GM23338 (cell line): Measurements from ENCODE around the gene SCIN. TPM values are rescaled to one million over a fixed set of nuclear protein-coding genes. Genes with fewer than 3 reads are reported as not detected.

Experiments
- ATAC-seq: fragments of 200-7000 bp; cut with Tn5 transposase; 3 replicates; pipeline ENCODE4 v1.9.1; 2020
- DNase-seq: peaks from one replicate; pipeline ENCODE4 v3.0.0-alpha.2; 2015; ENCODE audit warnings: low spot score
- H2AFZ ChIP-seq: fragments of 200-600 bp; sonication (generic); 2 replicates; pipeline ENCODE4 v1.8.0; 2016; ENCODE audit warnings: antibody characterized with exemption, mild to moderate bottlenecking, moderate library complexity
- H3F3A ChIP-seq: fragments of 200-600 bp; sonication (generic); replicated peaks from 2 replicates; pipeline ENCODE4 v1.8.0; 2017; ENCODE audit warnings: antibody characterized with exemption, mixed run types, low read depth
- H3K27ac ChIP-seq: fragments of 200-600 bp; sonication (generic); 2 replicates; pipeline ENCODE4 v1.6.1; 2016; ENCODE audit warnings: low read depth
- H3K27me3 ChIP-seq: fragments of 200-600 bp; sonication (generic); 2 replicates; pipeline ENCODE4 v1.8.0; 2016; ENCODE audit warnings: mild to moderate bottlenecking, mixed run types, moderate library complexity; ENCODE audit not compliant: insufficient read depth
- H3K36me3 ChIP-seq: fragments of 200-600 bp; sonication (generic); 2 replicates; pipeline ENCODE4 v1.8.0; 2016; ENCODE audit warnings: mild to moderate bottlenecking; ENCODE audit not compliant: insufficient read depth
- H3K4me1 ChIP-seq: fragments of 200-600 bp; sonication (generic); 2 replicates; pipeline ENCODE4 v1.8.0; 2016; ENCODE audit warnings: mild to moderate bottlenecking, moderate library complexity; ENCODE audit not compliant: insufficient read depth
- H3K4me2 ChIP-seq: fragments of 200-600 bp; sonication (generic); 2 replicates; pipeline ENCODE4 v1.7.1; 2017; ENCODE audit warnings: mixed run types
- H3K4me3 ChIP-seq: fragments of 200-600 bp; sonication (generic); 2 replicates; pipeline ENCODE4 v1.6.1; 2016; ENCODE audit warnings: mixed run types
- H3K79me2 ChIP-seq: fragments of 200-600 bp; sonication (generic); replicated peaks from 2 replicates; pipeline ENCODE4 v1.8.0; 2017; ENCODE audit warnings: mild to moderate bottlenecking; ENCODE audit not compliant: insufficient read depth
- H3K9me2 ChIP-seq: fragments of 200-600 bp; sonication (generic); 2 replicates; pipeline ENCODE4 v1.8.0; 2017; ENCODE audit not compliant: insufficient read depth
- H4K20me1 ChIP-seq: fragments of 200-600 bp; sonication (generic); replicated peaks from 2 replicates; pipeline ENCODE4 v1.8.0; 2017; ENCODE audit warnings: mild to moderate bottlenecking; ENCODE audit not compliant: insufficient read depth
- H3K27ac Mint-ChIP-seq: 2 replicates; pipeline ENCODE4 v1.8.0; 2020; ENCODE audit warnings: inconsistent platforms, mild to moderate bottlenecking, moderate library complexity, mixed read lengths
- H3K27me3 Mint-ChIP-seq: 3 replicates; pipeline ENCODE4 v1.8.0; 2022; ENCODE audit warnings: low read depth, mild to moderate bottlenecking, moderate library complexity, mixed read lengths, inconsistent platforms; ENCODE audit not compliant: insufficient read depth, poor library complexity
- H3K36me3 Mint-ChIP-seq: 3 replicates; pipeline ENCODE4 v1.8.0; 2021; ENCODE audit warnings: low read depth, mild to moderate bottlenecking, inconsistent platforms, moderate library complexity, mixed read lengths
- H3K4me1 Mint-ChIP-seq: 3 replicates; pipeline ENCODE4 v1.8.0; 2020; ENCODE audit warnings: mild to moderate bottlenecking, inconsistent platforms, mixed read lengths
- H3K4me3 Mint-ChIP-seq: 3 replicates; pipeline ENCODE4 v1.8.0; 2021; ENCODE audit warnings: moderate library complexity, mild to moderate bottlenecking, inconsistent platforms, mixed read lengths
- H3K9me3 Mint-ChIP-seq: 3 replicates; pipeline ENCODE4 v1.8.0; 2020; ENCODE audit warnings: moderate library complexity, mild to moderate bottlenecking, inconsistent platforms, mixed read lengths
- CREB1 ChIP-seq: fragments of 250-450 bp; sonication (Bioruptor Pico); IDR thresholded peaks from 2 replicates; pipeline ENCODE4 v1.5.0; 2020; ENCODE audit warnings: low read depth, mild to moderate bottlenecking, moderate library complexity
- ETS1 ChIP-seq: IDR thresholded peaks from 2 replicates; pipeline ENCODE4 v1.6.1; 2016; ENCODE audit warnings: antibody characterized with exemption
- EZH2 ChIP-seq: fragments of 200-600 bp; sonication (generic); IDR thresholded peaks from one replicate; pipeline ENCODE4 v1.8.0; 2017; ENCODE audit warnings: antibody characterized with exemption, mild to moderate bottlenecking, low read depth; ENCODE audit not compliant: unreplicated experiment
- EZH2phosphoT487 ChIP-seq: fragments of 200-600 bp; sonication (generic); IDR thresholded peaks from one replicate; pipeline ENCODE4 v1.8.1; 2018; ENCODE audit warnings: antibody characterized with exemption; ENCODE audit not compliant: unreplicated experiment
- JUNB ChIP-seq: IDR thresholded peaks from one replicate; pipeline ENCODE4 v1.6.1; 2016; ENCODE audit warnings: antibody characterized with exemption; ENCODE audit not compliant: unreplicated experiment
- NANOG ChIP-seq: IDR thresholded peaks from 2 replicates; pipeline ENCODE4 v1.6.1; 2016; ENCODE audit warnings: antibody characterized with exemption, borderline replicate concordance
- POLR2AphosphoS5 ChIP-seq: IDR thresholded peaks from 2 replicates; pipeline ENCODE4 v1.6.1; 2016; ENCODE audit warnings: antibody characterized with exemption, low read depth
- STAT1 ChIP-seq: IDR thresholded peaks from one replicate; pipeline ENCODE4 v1.6.1; 2016; ENCODE audit warnings: antibody characterized with exemption; ENCODE audit not compliant: unreplicated experiment
- ZNF114 ChIP-seq: fragments of 250-450 bp; sonication (Bioruptor Pico); IDR thresholded peaks from 2 replicates; pipeline ENCODE4 v1.5.0; 2020; ENCODE audit warnings: mild to moderate bottlenecking, moderate library complexity
- ZNF331 ChIP-seq: fragments of 250-450 bp; sonication (Bioruptor Pico); IDR thresholded peaks from 2 replicates; pipeline ENCODE4 v1.5.0; 2020; ENCODE audit warnings: low read depth, mild to moderate bottlenecking, moderate library complexity
- ZNF462 ChIP-seq: fragments of 250-450 bp; sonication (Bioruptor Pico); IDR thresholded peaks from 2 replicates; pipeline ENCODE4 v1.5.0; 2020; ENCODE audit warnings: mild to moderate bottlenecking, moderate library complexity
- polyA plus RNA-seq: library from polyadenylated mRNA; unstranded; fragments of >200 nt; fragmentation: Nextera tagmentation; extraction: Ambion mirVana; gene quantifications from 2 replicates; pipeline ENCODE4 v1.2.1, GENCODE V29; 2016
- total RNA-seq: library from RNA; depleted of rRNA; stranded (reverse); fragments of >200 nt; shearing (Covaris generic); gene quantifications from 2 replicates; pipeline ENCODE4 v1.2.3, GENCODE V29; 2014
- TF ChIP-seq, protein P1 (sequence below), 2 experiments: fragments of 200-600 bp in 1 of 2; sonication (generic) in 1 of 2; conservative IDR thresholded peaks; 2 replicates each; pipeline versions ENCODE4 v1.5.1 to v1.6.1; 2016 to 2017; ENCODE audit warnings: antibody characterized with exemption in 2 of 2, low read depth in 2 of 2, mild to moderate bottlenecking in 2 of 2, moderate library complexity in 1 of 2
- TF ChIP-seq, protein P2 (sequence below): IDR thresholded peaks from one replicate; pipeline ENCODE4 v1.6.1; 2018; ENCODE audit warnings: antibody characterized with exemption; ENCODE audit not compliant: unreplicated experiment

SCIN gene
- total and polyA plus RNA-seq, 2 experiments from 2014 or later: 0.80 to 0.92 TPM

DNA sequence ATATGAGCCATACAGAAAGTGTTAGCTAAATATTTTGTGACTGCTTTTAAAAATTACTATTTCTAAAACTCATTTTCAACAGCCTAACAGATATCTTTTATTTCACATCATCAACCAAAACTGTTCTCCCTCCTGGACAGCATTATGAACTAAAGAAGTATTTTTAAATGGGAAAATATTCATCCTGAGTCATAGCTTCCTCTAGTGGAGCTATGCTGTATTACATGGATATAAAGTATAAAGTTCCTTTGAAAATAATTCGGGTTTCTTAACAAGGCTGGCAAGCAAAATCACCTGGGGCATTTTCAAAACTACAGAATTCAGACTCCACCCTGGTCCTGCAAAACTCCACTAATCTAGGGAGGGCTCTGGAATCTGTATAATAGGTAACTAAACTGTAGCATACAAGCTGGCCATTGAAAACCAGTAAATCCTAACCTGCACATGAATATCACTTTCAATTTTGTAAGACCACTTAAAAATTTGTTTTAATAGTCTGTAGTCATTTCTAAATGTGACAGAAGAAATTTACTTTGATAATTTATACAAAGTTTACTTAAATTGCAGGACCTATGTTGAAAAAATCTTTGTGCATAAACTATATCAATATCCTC is 53.5 kb downstream of the SCIN start (continued):
- TF ChIP-seq CREB1 (CRISPR knock-in tag): no peak

DNA sequence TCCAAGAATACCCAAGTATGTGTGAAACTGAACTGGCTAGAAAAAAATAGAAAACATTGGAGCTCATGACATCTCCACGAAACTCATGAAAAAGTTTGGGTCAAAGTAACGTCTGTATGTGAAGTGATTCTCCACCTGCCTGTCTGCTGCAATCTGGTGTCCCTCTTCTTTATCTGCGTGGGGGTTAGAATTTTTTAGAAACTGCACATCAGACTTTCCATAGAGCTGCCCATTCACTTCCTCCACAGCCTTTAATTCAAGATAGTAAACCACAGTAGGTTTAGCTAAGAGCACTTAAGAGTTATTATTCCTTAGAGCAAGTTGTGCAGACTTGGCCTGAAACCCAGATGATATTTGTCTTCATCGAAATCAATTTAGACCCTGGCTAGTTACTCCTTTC is 55.3 kb downstream of the SCIN start:
- H3K27ac ChIP-seq: no peak overlapping the region
- no peaks in the 10 kb centered on the region for H3K9me2 ChIP-seq
- no peaks in the 10 kb centered on the region for H4K20me1 ChIP-seq
- H3K36me3 ChIP-seq: no peaks in the 10 kb centered on the region
- peaks cover 2% of the 10 kb centered on the region for H3K27me3 Mint-ChIP-seq
- no peaks in the 10 kb centered on the region for H3K9me3 Mint-ChIP-seq
- H3K4me1 Mint-ChIP-seq: peaks cover 5% of the 10 kb centered on the region; the same call in 2 of the 3 replicates
- H3K4me1 ChIP-seq: no peaks in the 10 kb centered on the region; the same call in 1 of the 2 replicates
- DNase-seq (no peak), ATAC-seq (no peak)
- no peaks in the 10 kb centered on the region for H3K79me2 ChIP-seq
- no peak overlapping the region for H3K4me2 ChIP-seq
- no peak overlapping the region for H3K4me3 Mint-ChIP-seq
- no peaks in the 10 kb centered on the region for H3F3A ChIP-seq
- no peak overlapping the region for H2AFZ ChIP-seq
- no peaks in the 10 kb centered on the region for H3K36me3 Mint-ChIP-seq
- no peaks in the 10 kb centered on the region for H3K27me3 ChIP-seq
- no peak overlapping the region for H3K4me3 ChIP-seq
- no peak overlapping the region for H3K27ac Mint-ChIP-seq
- TF ChIP-seq ZNF114 (CRISPR knock-in tag) (no peak), ETS1 (no peak), ZNF462 (CRISPR knock-in tag) (no peak), POLR2AphosphoS5 (no peak), NANOG (no peak), CREB1 (CRISPR knock-in tag) (no peak), ZNF331 (CRISPR knock-in tag) (no peak), EZH2phosphoT487 (no peak), STAT1 (no peak), EZH2 (no peak), JUNB (no peak)
- TF ChIP-seq, protein P1, sequence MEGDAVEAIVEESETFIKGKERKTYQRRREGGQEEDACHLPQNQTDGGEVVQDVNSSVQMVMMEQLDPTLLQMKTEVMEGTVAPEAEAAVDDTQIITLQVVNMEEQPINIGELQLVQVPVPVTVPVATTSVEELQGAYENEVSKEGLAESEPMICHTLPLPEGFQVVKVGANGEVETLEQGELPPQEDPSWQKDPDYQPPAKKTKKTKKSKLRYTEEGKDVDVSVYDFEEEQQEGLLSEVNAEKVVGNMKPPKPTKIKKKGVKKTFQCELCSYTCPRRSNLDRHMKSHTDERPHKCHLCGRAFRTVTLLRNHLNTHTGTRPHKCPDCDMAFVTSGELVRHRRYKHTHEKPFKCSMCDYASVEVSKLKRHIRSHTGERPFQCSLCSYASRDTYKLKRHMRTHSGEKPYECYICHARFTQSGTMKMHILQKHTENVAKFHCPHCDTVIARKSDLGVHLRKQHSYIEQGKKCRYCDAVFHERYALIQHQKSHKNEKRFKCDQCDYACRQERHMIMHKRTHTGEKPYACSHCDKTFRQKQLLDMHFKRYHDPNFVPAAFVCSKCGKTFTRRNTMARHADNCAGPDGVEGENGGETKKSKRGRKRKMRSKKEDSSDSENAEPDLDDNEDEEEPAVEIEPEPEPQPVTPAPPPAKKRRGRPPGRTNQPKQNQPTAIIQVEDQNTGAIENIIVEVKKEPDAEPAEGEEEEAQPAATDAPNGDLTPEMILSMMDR (conservative IDR thresholded peaks at IDR 0.05; ENCODE audit: low read depth in 2 of 2): no peak
- TF ChIP-seq, protein P2, sequence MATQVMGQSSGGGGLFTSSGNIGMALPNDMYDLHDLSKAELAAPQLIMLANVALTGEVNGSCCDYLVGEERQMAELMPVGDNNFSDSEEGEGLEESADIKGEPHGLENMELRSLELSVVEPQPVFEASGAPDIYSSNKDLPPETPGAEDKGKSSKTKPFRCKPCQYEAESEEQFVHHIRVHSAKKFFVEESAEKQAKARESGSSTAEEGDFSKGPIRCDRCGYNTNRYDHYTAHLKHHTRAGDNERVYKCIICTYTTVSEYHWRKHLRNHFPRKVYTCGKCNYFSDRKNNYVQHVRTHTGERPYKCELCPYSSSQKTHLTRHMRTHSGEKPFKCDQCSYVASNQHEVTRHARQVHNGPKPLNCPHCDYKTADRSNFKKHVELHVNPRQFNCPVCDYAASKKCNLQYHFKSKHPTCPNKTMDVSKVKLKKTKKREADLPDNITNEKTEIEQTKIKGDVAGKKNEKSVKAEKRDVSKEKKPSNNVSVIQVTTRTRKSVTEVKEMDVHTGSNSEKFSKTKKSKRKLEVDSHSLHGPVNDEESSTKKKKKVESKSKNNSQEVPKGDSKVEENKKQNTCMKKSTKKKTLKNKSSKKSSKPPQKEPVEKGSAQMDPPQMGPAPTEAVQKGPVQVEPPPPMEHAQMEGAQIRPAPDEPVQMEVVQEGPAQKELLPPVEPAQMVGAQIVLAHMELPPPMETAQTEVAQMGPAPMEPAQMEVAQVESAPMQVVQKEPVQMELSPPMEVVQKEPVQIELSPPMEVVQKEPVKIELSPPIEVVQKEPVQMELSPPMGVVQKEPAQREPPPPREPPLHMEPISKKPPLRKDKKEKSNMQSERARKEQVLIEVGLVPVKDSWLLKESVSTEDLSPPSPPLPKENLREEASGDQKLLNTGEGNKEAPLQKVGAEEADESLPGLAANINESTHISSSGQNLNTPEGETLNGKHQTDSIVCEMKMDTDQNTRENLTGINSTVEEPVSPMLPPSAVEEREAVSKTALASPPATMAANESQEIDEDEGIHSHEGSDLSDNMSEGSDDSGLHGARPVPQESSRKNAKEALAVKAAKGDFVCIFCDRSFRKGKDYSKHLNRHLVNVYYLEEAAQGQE: no peak
